GM12872 (cell line): ENCODE results near the gene SLCO2A1.
A peak's percentile ranks its signal among the peaks of the same experiment; 100 is the strongest.

Experiments used
- TF ChIP-seq, protein P1 (sequence below): IDR thresholded peaks from 3 replicates; pipeline ENCODE4 v1.5.1; 2011; ENCODE audit warnings: low read depth, mild to moderate bottlenecking, low read length, moderate library complexity; ENCODE audit not compliant: insufficient read depth

Gene SLCO2A1

DNA sequence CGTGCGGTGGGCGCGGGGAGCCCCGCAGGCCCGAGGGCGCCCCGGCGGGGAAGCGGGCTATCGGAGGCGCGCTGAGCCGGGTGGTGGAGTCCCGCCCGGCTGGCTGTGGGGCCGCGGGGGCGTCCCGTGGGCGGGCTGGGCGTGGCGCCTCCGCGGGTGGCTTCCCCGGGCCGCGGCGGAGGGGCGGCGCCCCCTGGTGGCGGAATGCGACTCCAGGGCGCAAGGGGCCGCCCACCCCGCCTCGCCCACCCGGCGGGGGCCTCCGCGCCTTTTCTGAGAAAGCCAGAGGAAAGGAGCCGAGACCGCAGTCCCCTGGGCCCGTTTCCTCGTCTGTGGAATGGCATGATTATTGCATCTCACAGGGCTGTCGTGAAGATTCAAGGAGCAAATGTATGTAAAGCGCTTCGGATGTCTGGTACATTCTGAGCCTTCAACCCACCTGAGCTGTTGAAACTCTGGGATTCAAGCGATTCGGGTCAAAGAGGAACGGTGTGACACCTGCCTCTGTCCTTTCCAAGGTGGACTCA lies 102.1 kb downstream of the SLCO2A1 start:
- TF ChIP-seq, protein P1, sequence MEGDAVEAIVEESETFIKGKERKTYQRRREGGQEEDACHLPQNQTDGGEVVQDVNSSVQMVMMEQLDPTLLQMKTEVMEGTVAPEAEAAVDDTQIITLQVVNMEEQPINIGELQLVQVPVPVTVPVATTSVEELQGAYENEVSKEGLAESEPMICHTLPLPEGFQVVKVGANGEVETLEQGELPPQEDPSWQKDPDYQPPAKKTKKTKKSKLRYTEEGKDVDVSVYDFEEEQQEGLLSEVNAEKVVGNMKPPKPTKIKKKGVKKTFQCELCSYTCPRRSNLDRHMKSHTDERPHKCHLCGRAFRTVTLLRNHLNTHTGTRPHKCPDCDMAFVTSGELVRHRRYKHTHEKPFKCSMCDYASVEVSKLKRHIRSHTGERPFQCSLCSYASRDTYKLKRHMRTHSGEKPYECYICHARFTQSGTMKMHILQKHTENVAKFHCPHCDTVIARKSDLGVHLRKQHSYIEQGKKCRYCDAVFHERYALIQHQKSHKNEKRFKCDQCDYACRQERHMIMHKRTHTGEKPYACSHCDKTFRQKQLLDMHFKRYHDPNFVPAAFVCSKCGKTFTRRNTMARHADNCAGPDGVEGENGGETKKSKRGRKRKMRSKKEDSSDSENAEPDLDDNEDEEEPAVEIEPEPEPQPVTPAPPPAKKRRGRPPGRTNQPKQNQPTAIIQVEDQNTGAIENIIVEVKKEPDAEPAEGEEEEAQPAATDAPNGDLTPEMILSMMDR: peak; percentile 69

GRCh38 chr3:133926736-133927539 lies 102.8 kb downstream of the SLCO2A1 start:
- TF ChIP-seq, protein P1: no peak

- TF ChIP-seq, protein P1: no peak
Measured at GRCh38 chr3:133925960-133926735, 103.6 kb downstream of the SLCO2A1 start.

GRCh38 chr3:133924041-133924440 lies 105.7 kb downstream of the SLCO2A1 start:
- TF ChIP-seq, protein P1: no peak

DNA sequence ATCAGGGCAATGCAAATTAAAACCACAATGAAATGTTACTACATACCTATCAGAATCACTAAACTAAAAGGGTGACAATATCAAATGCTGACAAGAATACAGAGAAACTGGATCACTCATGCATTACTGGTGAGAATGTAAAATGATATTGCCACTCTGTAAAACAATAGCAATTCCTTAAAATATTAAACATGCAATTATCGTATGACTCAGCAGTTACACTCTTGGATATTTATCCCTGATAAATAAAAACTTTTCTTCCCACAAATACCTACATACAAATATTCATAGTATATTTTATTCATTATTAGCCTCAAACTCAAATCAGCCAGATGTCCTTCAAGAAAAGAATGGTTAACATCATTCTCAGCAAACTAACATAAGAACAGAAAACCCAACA lies 108.1 kb downstream of the SLCO2A1 start:
- TF ChIP-seq, protein P1: no peak

DNA sequence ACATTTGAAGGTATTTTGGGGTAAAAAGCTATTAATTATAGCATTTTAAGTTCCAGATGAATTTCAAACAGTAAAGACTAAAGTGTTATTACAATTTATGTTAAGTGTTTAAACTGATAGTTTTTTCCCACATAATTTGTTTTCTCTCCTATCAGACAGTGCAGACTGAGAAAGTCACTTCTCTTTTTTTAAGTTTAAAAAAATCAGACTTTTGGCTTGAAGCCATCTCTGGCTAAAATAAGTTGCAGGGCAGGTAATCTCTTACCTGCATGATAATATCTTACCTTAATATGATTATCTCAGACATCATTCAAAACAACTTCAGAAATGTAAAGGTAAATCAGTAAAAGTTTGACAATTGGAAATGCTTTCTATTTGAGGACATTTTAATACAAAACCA lies 112.6 kb downstream of the SLCO2A1 start:
- TF ChIP-seq, protein P1: no peak
